ENCODE results near the gene FBXL2. TPM values are rescaled to one million over a fixed set of nuclear protein-coding genes. Genes with fewer than 3 reads are reported as not detected.

FBXL2 gene
- total RNA-seq, 1 donor from 2014 or later = 5.9 TPM

- intact Hi-C loops (cut with DNase I) = no loop called here
- no peaks in the 10 kb centered on the region for H3K36me3 ChIP-seq
- no peaks in the 10 kb centered on the region for H3K27me3 ChIP-seq
- H3K9me3 ChIP-seq = no peaks in the 10 kb centered on the region
- H3K27ac ChIP-seq = no peak overlapping the region
- no peaks in the 10 kb centered on the region for H3K4me1 ChIP-seq
- TF ChIP-seq, protein P1, sequence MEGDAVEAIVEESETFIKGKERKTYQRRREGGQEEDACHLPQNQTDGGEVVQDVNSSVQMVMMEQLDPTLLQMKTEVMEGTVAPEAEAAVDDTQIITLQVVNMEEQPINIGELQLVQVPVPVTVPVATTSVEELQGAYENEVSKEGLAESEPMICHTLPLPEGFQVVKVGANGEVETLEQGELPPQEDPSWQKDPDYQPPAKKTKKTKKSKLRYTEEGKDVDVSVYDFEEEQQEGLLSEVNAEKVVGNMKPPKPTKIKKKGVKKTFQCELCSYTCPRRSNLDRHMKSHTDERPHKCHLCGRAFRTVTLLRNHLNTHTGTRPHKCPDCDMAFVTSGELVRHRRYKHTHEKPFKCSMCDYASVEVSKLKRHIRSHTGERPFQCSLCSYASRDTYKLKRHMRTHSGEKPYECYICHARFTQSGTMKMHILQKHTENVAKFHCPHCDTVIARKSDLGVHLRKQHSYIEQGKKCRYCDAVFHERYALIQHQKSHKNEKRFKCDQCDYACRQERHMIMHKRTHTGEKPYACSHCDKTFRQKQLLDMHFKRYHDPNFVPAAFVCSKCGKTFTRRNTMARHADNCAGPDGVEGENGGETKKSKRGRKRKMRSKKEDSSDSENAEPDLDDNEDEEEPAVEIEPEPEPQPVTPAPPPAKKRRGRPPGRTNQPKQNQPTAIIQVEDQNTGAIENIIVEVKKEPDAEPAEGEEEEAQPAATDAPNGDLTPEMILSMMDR (IDR thresholded peaks at IDR 0.05) = no peak
- TF ChIP-seq POLR2AphosphoS5 (IDR thresholded peaks at IDR 0.05; ENCODE audit: insufficient read depth in 1 of 2, low read depth in 1 of 2) (no peak), POLR2A (IDR thresholded peaks at IDR 0.05) (no peak)
- no peak overlapping the region for H3K4me3 ChIP-seq
- no peak for DNase-seq (ENCODE audit: extremely low spot score in 2 of 2)
These were observed 36.1 kb downstream of the FBXL2 start for GRCh38 chr3:33313331-33313730.

GRCh38 chr3:33314993-33315392 lies 37.8 kb downstream of the FBXL2 start:
- Histone ChIP-seq H3K4me1 (no peaks in the 10 kb centered on the region), H3K9me3 (no peaks in the 10 kb centered on the region), H3K27ac (no peak overlapping the region), H3K4me3 (no peak overlapping the region), H3K36me3 (no peaks in the 10 kb centered on the region), H3K27me3 (no peaks in the 10 kb centered on the region)
- TF ChIP-seq POLR2AphosphoS5 (IDR thresholded peaks at IDR 0.05; ENCODE audit: insufficient read depth in 1 of 2, low read depth in 1 of 2) (no peak), POLR2A (IDR thresholded peaks at IDR 0.05) (no peak)
- TF ChIP-seq, protein P1 (IDR thresholded peaks at IDR 0.05) = no peak
- intact Hi-C loops (cut with DNase I) = no loop called here
- DNase-seq (ENCODE audit: extremely low spot score in 2 of 2) = no peak

GRCh38 chr3:33315826-33316225 lies 38.6 kb downstream of the FBXL2 start:
- Histone ChIP-seq H3K4me3 (no peak overlapping the region), H3K36me3 (no peaks in the 10 kb centered on the region), H3K4me1 (no peaks in the 10 kb centered on the region), H3K27ac (no peak overlapping the region), H3K9me3 (no peaks in the 10 kb centered on the region), H3K27me3 (no peaks in the 10 kb centered on the region)
- no peak for TF ChIP-seq POLR2A (IDR thresholded peaks at IDR 0.05)
- no peak for TF ChIP-seq POLR2AphosphoS5 (IDR thresholded peaks at IDR 0.05; ENCODE audit: insufficient read depth in 1 of 2, low read depth in 1 of 2)
- no peak for DNase-seq (ENCODE audit: extremely low spot score in 2 of 2)
- intact Hi-C loops (cut with DNase I) = no loop called here

- no peak for DNase-seq (ENCODE audit: extremely low spot score in 2 of 2)
- Histone ChIP-seq H3K36me3 (no peaks in the 10 kb centered on the region), H3K4me3 (no peak overlapping the region), H3K9me3 (no peaks in the 10 kb centered on the region), H3K4me1 (no peaks in the 10 kb centered on the region), H3K27ac (no peak overlapping the region), H3K27me3 (no peaks in the 10 kb centered on the region)
- intact Hi-C loops (cut with DNase I) = no loop called here
- TF ChIP-seq POLR2AphosphoS5 (IDR thresholded peaks at IDR 0.05; ENCODE audit: insufficient read depth in 1 of 2, low read depth in 1 of 2) = no peak
- no peak for TF ChIP-seq POLR2A (IDR thresholded peaks at IDR 0.05)
- TF ChIP-seq, protein P1 (IDR thresholded peaks at IDR 0.05) = no peak
These were observed 40.9 kb downstream of the FBXL2 start for GRCh38 chr3:33317963-33318709.

DNA sequence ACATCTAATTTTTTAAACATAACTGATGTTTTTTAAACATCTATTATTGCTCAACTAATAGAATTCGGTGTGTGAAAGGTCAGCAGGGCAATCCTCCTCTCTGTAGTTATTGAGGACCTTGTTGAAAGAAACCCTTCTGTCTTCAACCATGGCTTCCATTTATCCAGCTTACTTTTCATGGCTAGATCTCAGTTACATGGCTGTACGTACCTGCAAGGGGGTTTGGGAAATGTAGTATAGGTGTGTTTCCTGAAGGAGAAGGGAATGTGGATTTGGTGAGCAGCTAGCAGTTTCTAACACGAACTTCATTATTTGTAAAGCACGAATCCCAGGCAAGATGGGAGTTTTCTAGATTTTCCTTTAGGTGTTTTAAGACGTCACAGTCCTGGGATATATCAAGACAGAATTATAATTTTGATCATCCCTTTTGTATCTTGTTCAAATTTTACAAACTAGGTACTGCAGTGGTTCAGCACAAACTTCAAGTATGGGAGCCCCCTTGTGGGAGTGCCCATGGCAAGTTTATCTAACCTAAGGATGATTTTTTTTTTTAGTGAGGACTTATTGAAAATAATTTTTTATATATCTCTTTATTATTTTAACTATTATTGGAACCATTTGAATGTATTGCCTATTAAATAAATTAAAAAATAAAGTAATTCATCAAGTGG lies 41.6 kb downstream of the FBXL2 start:
- H3K4me3 ChIP-seq = no peak overlapping the region
- TF ChIP-seq, protein P1 (IDR thresholded peaks at IDR 0.05) = no peak
- TF ChIP-seq POLR2A (IDR thresholded peaks at IDR 0.05) (no peak), POLR2AphosphoS5 (IDR thresholded peaks at IDR 0.05; ENCODE audit: insufficient read depth in 1 of 2, low read depth in 1 of 2) (no peak)
- intact Hi-C loops (cut with DNase I) = no loop called here
- no peaks in the 10 kb centered on the region for H3K4me1 ChIP-seq
- H3K36me3 ChIP-seq = no peaks in the 10 kb centered on the region
- no peak for DNase-seq (ENCODE audit: extremely low spot score in 2 of 2)
- H3K9me3 ChIP-seq = no peaks in the 10 kb centered on the region
- H3K27ac ChIP-seq = no peak overlapping the region
- no peaks in the 10 kb centered on the region for H3K27me3 ChIP-seq

All from vagina (tissue), 2 donors.